Neural crest cell (in vitro differentiated cells): ENCODE results near the gene ARMS2. TPM values are rescaled to one million over a fixed set of nuclear protein-coding genes. Genes with fewer than 3 reads are reported as not detected.

ENCODE experiments used
- DNase-seq: peaks from one replicate; pipeline ENCODE4 v3.0.0; 2021; ENCODE audit warnings: low read depth, mixed read lengths, low spot score
- H3K27ac Mint-ChIP-seq: one replicate; pipeline ENCODE4 v1.8.0; 2021; ENCODE audit warnings: mild to moderate bottlenecking, mixed read lengths; ENCODE audit not compliant: unreplicated experiment
- H3K27me3 Mint-ChIP-seq: 2 replicates; pipeline ENCODE4 v1.8.0; 2021; ENCODE audit warnings: low read depth, mild to moderate bottlenecking, mixed read lengths
- H3K36me3 Mint-ChIP-seq: 2 replicates; pipeline ENCODE4 v1.8.0; 2021; ENCODE audit warnings: low read depth, mild to moderate bottlenecking, mixed read lengths
- H3K4me1 Mint-ChIP-seq: 2 replicates; pipeline ENCODE4 v1.8.0; 2021; ENCODE audit warnings: mixed read lengths
- H3K4me3 Mint-ChIP-seq: one replicate; pipeline ENCODE4 v1.8.0; 2021; ENCODE audit warnings: mild to moderate bottlenecking, mixed read lengths
- H3K9me3 Mint-ChIP-seq: 2 replicates; pipeline ENCODE4 v1.8.0; 2021; ENCODE audit warnings: mixed read lengths
- CTCF ChIP-seq: fragments of 200-600 bp; sonication (generic); conservative IDR thresholded peaks from 2 replicates; pipeline ENCODE4 v1.5.0; 2021; ENCODE audit warnings: antibody characterized with exemption, mild to moderate bottlenecking
- total RNA-seq: library from RNA; stranded (reverse); gene quantifications from 2 replicates; pipeline ENCODE4 v1.2.1, GENCODE V29; 2021

The ARMS2 gene
- total RNA-seq, 1 donor from 2014 or later: not detected

DNA sequence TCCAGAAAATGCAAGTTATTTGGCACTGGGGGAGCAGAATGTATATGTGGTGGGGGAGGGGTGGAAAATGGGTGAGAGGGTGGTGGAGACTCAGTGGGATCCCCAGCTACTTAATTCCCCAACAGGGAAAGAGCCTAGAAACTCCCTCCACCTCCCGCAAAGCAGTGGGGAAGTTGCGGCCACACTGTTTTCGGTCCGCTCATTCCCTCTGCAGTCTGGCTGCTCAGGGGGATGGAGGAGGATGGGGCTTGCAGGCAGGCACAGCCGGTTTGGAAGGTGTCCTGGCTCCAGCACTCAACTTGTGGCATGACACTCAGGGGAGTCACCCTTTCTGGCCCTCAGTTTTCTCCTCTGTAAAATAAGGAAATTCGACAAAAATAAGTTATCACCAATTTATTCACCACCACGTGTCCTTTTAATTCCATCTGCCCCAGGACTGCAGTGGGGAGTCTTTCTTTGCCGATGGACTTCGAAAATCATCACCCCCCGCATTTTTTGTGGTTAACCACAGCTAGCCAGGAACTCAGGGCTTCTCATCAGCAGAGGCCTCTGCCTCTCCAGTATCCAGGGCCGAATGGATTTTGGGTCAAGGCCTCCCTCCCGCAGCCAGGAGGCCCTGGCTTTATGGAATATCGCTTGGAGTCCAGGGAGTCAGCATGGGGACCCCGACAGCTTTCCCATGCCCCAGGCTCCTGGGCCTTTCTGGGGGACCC is 5.3 kb downstream of the ARMS2 start:
- Mint-ChIP-seq H3K36me3 (no peaks in the 10 kb centered on the region), H3K9me3 (no peaks in the 10 kb centered on the region), H3K27me3 (peaks cover 54% of the 10 kb centered on the region), H3K27ac (no peak overlapping the region), H3K4me1 (peaks cover 20% of the 10 kb centered on the region), H3K4me3 (peak overlapping the region; percentile 86)
- no peak for TF ChIP-seq CTCF
- DNase-seq: no peak

DNA sequence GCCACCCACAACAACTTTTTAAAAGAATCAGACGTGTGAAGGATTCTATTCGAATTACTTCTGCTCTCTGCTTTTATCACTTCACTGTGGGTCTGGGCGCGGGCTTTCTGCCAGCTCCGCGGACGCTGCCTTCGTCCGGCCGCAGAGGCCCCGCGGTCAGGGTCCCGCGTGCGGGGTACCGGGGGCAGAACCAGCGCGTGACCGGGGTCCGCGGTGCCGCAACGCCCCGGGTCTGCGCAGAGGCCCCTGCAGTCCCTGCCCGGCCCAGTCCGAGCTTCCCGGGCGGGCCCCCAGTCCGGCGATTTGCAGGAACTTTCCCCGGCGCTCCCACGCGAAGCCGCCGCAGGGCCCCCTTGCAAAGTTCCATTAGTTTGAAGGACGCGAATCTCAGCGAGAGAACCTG is 6.4 kb downstream of the ARMS2 start:
- peaks cover 66% of the 10 kb centered on the region for H3K27me3 Mint-ChIP-seq
- TF ChIP-seq CTCF: no peak
- no peaks in the 10 kb centered on the region for H3K9me3 Mint-ChIP-seq
- peak overlapping the region; percentile 76 for H3K4me3 Mint-ChIP-seq
- H3K27ac Mint-ChIP-seq: no peak overlapping the region
- no peak for DNase-seq
- H3K4me1 Mint-ChIP-seq: peaks cover 14% of the 10 kb centered on the region
- H3K36me3 Mint-ChIP-seq: no peaks in the 10 kb centered on the region

DNA sequence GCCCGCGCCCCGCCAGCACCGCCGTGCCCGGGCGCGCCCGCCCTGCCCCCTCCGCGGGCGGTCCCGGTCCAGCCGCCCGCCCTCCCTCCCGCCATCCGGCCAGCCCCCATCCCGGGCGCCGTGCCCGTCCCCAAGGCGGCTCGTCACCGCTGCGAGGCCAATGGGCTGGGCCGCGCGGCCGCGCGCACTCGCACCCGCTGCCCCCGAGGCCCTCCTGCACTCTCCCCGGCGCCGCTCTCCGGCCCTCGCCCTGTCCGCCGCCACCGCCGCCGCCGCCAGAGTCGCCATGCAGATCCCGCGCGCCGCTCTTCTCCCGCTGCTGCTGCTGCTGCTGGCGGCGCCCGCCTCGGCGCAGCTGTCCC is 6.9 kb downstream of the ARMS2 start, which contains the start of gene HTRA1:
TSS of gene HTRA1 (plus strand) at position 187 of the 362 bp plus-strand sequence. CDS start at position 287, 100 bp downstream.
- H3K9me3 Mint-ChIP-seq: no peaks in the 10 kb centered on the region
- no peak for TF ChIP-seq CTCF
- H3K4me3 Mint-ChIP-seq: peak within 1 kb of the TSS; percentile 87
- peaks cover 71% of the 10 kb centered on the region for H3K27me3 Mint-ChIP-seq
- H3K4me1 Mint-ChIP-seq: peaks cover 14% of the 10 kb centered on the region
- no peaks in the 10 kb centered on the region for H3K36me3 Mint-ChIP-seq
- DNase-seq: peak; percentile 43
- H3K27ac Mint-ChIP-seq: no peak within 1 kb of the TSS

DNA sequence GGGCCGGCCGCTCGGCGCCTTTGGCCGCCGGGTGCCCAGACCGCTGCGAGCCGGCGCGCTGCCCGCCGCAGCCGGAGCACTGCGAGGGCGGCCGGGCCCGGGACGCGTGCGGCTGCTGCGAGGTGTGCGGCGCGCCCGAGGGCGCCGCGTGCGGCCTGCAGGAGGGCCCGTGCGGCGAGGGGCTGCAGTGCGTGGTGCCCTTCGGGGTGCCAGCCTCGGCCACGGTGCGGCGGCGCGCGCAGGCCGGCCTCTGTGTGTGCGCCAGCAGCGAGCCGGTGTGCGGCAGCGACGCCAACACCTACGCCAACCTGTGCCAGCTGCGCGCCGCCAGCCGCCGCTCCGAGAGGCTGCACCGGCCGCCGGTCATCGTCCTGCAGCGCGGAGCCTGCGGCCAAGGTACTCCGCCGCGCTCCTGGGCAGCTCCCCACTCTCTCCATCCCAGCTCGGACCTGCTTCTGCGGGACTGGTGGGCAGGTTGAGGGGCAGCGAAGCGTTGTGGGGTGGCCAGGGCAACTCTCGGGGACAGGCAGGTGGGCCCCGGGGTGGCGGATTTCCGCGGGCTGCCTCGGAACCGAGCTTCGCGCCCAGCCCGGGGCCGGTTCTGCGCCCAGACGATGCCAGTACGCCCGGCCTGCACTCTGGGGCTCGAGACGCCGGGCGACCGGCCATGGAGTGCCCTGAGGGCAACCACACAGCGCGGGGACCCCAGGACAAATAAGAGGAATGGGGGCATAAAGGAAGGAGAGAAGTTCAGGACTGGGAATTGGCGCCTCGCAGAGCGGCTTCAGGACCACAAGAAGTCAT is 7.5 kb downstream of the ARMS2 start:
- Mint-ChIP-seq H3K4me1 (peaks cover 14% of the 10 kb centered on the region), H3K9me3 (no peaks in the 10 kb centered on the region), H3K4me3 (peak overlapping the region; percentile 87), H3K27me3 (peaks cover 76% of the 10 kb centered on the region), H3K27ac (no peak overlapping the region), H3K36me3 (no peaks in the 10 kb centered on the region)
- DNase-seq: no peak
- TF ChIP-seq CTCF: no peak

GRCh38 chr10:122462533-122463465 is 8.3 kb downstream of the ARMS2 start:
- no peak for TF ChIP-seq CTCF
- Mint-ChIP-seq H3K27ac (no peak overlapping the region), H3K27me3 (peaks cover 82% of the 10 kb centered on the region), H3K4me3 (peak overlapping the region; percentile 87), H3K9me3 (no peaks in the 10 kb centered on the region), H3K36me3 (no peaks in the 10 kb centered on the region), H3K4me1 (peaks cover 14% of the 10 kb centered on the region)
- no peak for DNase-seq
